H9 (cell line): Measurements from ENCODE around the gene FAM83E. TPM values are rescaled to one million over a fixed set of nuclear protein-coding genes. Genes with fewer than 3 reads are reported as not detected.

ENCODE experiments used
- DNase-seq: peaks from one replicate; pipeline ENCODE4 v3.0.0-alpha.2; 2017
- H2AFZ ChIP-seq: one replicate; pipeline ENCODE4 v1.6.1; 2013; ENCODE audit warnings: mild to moderate bottlenecking, low read length, control low read depth, moderate library complexity
- H2AK5ac ChIP-seq: 2 replicates; pipeline ENCODE4 v1.6.1; 2013; ENCODE audit warnings: low read length, control low read depth, mixed read lengths; ENCODE audit not compliant: insufficient read length
- H2BK120ac ChIP-seq: one replicate; pipeline ENCODE4 v1.6.1; 2013; ENCODE audit warnings: low read depth, mild to moderate bottlenecking, low read length, control low read depth, inconsistent platforms; ENCODE audit not compliant: poor library complexity, severe bottlenecking
- H2BK12ac ChIP-seq: 2 replicates; pipeline ENCODE4 v1.6.1; 2013; ENCODE audit warnings: low read length, control low read depth, mixed read lengths, low read depth; ENCODE audit not compliant: insufficient read length
- H2BK15ac ChIP-seq: 2 replicates; pipeline ENCODE4 v1.6.1; 2013; ENCODE audit warnings: low read depth, low read length, control low read depth
- H2BK20ac ChIP-seq: one replicate; pipeline ENCODE4 v1.6.1; 2013; ENCODE audit warnings: low read depth, mild to moderate bottlenecking, low read length, control low read depth, inconsistent platforms; ENCODE audit not compliant: poor library complexity, severe bottlenecking
- H2BK5ac ChIP-seq: 2 replicates; pipeline ENCODE4 v1.6.1; 2013; ENCODE audit warnings: low read length, control low read depth, mixed read lengths; ENCODE audit not compliant: insufficient read length
- H3K14ac ChIP-seq: 2 replicates; pipeline ENCODE4 v1.6.1; 2013; ENCODE audit warnings: low read length, control low read depth; ENCODE audit not compliant: insufficient read depth
- H3K18ac ChIP-seq: 2 replicates; pipeline ENCODE4 v1.6.1; 2013; ENCODE audit warnings: low read depth, mild to moderate bottlenecking, mixed read lengths, low read length, control low read depth; ENCODE audit not compliant: insufficient read length
- H3K23ac ChIP-seq: 2 replicates; pipeline ENCODE4 v1.6.1; 2013; ENCODE audit warnings: low read length, control low read depth, mixed read lengths, low read depth; ENCODE audit not compliant: insufficient read length
- H3K23me2 ChIP-seq: 2 replicates; pipeline ENCODE4 v1.6.1; 2013; ENCODE audit warnings: low read depth, mild to moderate bottlenecking, mixed read lengths, low read length, control low read depth; ENCODE audit not compliant: insufficient read length, poor library complexity, severe bottlenecking
- H3K27ac ChIP-seq: 2 replicates; pipeline ENCODE4 v1.5.1; 2013; ENCODE audit warnings: low read length, control low read depth, mixed read lengths, low read depth; ENCODE audit not compliant: insufficient read length
- H3K27me3 ChIP-seq: 2 replicates; pipeline ENCODE4 v1.6.1; 2013; ENCODE audit warnings: low read length, control low read depth, inconsistent platforms; ENCODE audit not compliant: insufficient read depth
- H3K4ac ChIP-seq: 2 replicates; pipeline ENCODE4 v1.6.1; 2013; ENCODE audit warnings: low read depth, mild to moderate bottlenecking, control low read depth, inconsistent platforms, low read length, moderate library complexity
- H3K4me1 ChIP-seq: 2 replicates; pipeline ENCODE4 v1.6.1; 2013; ENCODE audit warnings: low read length, control low read depth, inconsistent platforms; ENCODE audit not compliant: insufficient read depth
- H3K4me2 ChIP-seq: 2 replicates; pipeline ENCODE4 v1.6.1; 2013; ENCODE audit warnings: low read length, control low read depth, mixed read lengths; ENCODE audit not compliant: insufficient read length, insufficient read depth
- H3K56ac ChIP-seq: 2 replicates; pipeline ENCODE4 v1.6.1; 2013; ENCODE audit warnings: low read depth, mild to moderate bottlenecking, mixed read lengths, low read length, control low read depth; ENCODE audit not compliant: insufficient read length
- H3K79me1 ChIP-seq: 2 replicates; pipeline ENCODE4 v1.6.1; 2013; ENCODE audit warnings: low read depth, mild to moderate bottlenecking, moderate library complexity, low read length, control low read depth, inconsistent platforms; ENCODE audit not compliant: insufficient read depth, poor library complexity, severe bottlenecking
- H3K79me2 ChIP-seq: 2 replicates; pipeline ENCODE4 v1.6.1; 2013; ENCODE audit warnings: low read length, control low read depth, inconsistent platforms; ENCODE audit not compliant: insufficient read depth
- H3K9ac ChIP-seq: 2 replicates; pipeline ENCODE4 v1.6.1; 2013; ENCODE audit warnings: low read length, control low read depth, mixed read lengths; ENCODE audit not compliant: insufficient read length; ENCODE audit errors: extremely low read depth
- H3K9me3 ChIP-seq: one replicate; pipeline ENCODE4 v1.6.1; 2013; ENCODE audit warnings: low read depth, low read length, inconsistent platforms; ENCODE audit not compliant: control insufficient read depth
- H3T11ph ChIP-seq: one replicate; pipeline ENCODE4 v1.6.1; 2013; ENCODE audit warnings: mild to moderate bottlenecking, low read length, control low read depth, inconsistent platforms
- H4K20me1 ChIP-seq: one replicate; pipeline ENCODE4 v1.6.1; 2013; ENCODE audit not compliant: control insufficient read depth, insufficient read length, insufficient read depth
- H4K5ac ChIP-seq: 2 replicates; pipeline ENCODE4 v1.6.1; 2013; ENCODE audit warnings: low read depth, mild to moderate bottlenecking, mixed read lengths, low read length, control low read depth; ENCODE audit not compliant: insufficient read length
- H4K8ac ChIP-seq: replicated peaks from 2 replicates; pipeline ENCODE4 v1.6.1; 2013; ENCODE audit warnings: low read length, control low read depth, mixed read lengths, low read depth; ENCODE audit not compliant: insufficient read length
- H4K91ac ChIP-seq: 2 replicates; pipeline ENCODE4 v1.6.1; 2013; ENCODE audit warnings: low read depth, mild to moderate bottlenecking, moderate library complexity, mixed read lengths, low read length, control low read depth; ENCODE audit not compliant: insufficient read length
- H3K27ac Mint-ChIP-seq, 3 experiments: 2 replicates in 2 of 3; 3 replicates in 1 of 3; pipeline ENCODE4 v1.8.0; 2020 to 2021; ENCODE audit warnings: mixed read lengths in 3 of 3, mild to moderate bottlenecking in 1 of 3, moderate library complexity in 1 of 3
- H3K27me3 Mint-ChIP-seq: 2 replicates; pipeline ENCODE4 v1.8.0; 2021; ENCODE audit warnings: low read depth, mild to moderate bottlenecking, moderate library complexity, mixed read lengths
- H3K36me3 Mint-ChIP-seq, 3 experiments: 2 replicates in 2 of 3; 3 replicates in 1 of 3; pipeline ENCODE4 v1.8.0; 2020 to 2021; ENCODE audit warnings: low read depth in 3 of 3, mixed read lengths in 3 of 3; ENCODE audit not compliant: insufficient read depth in 1 of 3
- H3K4me1 Mint-ChIP-seq, 2 experiments: 2 replicates each; pipeline ENCODE4 v1.8.0; 2020; ENCODE audit warnings: mixed read lengths in 2 of 2
- H3K4me3 Mint-ChIP-seq, 2 experiments: 2 replicates in 1 of 2; 3 replicates in 1 of 2; pipeline ENCODE4 v1.8.0; 2020 to 2021; ENCODE audit warnings: mild to moderate bottlenecking in 2 of 2, mixed read lengths in 2 of 2, moderate library complexity in 1 of 2
- H3K9me3 Mint-ChIP-seq, 2 experiments: 2 replicates in 1 of 2; 3 replicates in 1 of 2; pipeline ENCODE4 v1.8.0; 2020; ENCODE audit warnings: mild to moderate bottlenecking in 2 of 2, mixed read lengths in 2 of 2, moderate library complexity in 1 of 2
- WGBS: extraction: QIAGEN DNeasy Blood & Tissue Kit; methylation state at CpG from one replicate; pipeline ENCODE4 v1.1.7; 2013; ENCODE audit warnings: missing lambda C conversion rate, low lambda C conversion rate, mixed read lengths; ENCODE audit not compliant: insufficient read length; ENCODE audit errors: extremely low coverage; 5-methylcytosine and 5-hydroxymethylcytosine counted together
- total RNA-seq: library from RNA; stranded (reverse); gene quantifications from 2 replicates; pipeline ENCODE4 v1.2.1, GENCODE V29; 2021
- TF ChIP-seq, protein P1 (sequence below): fragments of 200-600 bp; sonication (generic); conservative IDR thresholded peaks from 3 replicates; pipeline ENCODE4 v1.8.0; 2021; ENCODE audit warnings: antibody characterized with exemption, mild to moderate bottlenecking

FAM83E gene
- total RNA-seq, 1 experiment from 2014 or later, result 9.2 TPM

DNA sequence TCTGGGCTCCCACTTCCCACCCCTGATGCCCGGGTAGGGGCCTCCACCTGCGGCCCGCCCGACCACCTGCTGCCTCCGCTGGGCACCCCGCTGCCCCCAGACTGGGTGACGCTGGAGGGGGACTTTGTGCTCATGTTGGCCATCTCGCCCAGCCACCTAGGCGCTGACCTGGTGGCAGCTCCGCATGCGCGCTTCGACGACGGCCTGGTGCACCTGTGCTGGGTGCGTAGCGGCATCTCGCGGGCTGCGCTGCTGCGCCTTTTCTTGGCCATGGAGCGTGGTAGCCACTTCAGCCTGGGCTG, 14.4 kb upstream of the FAM83E start:
- Histone ChIP-seq H2BK12ac (no peak overlapping the region), H4K91ac (no peak overlapping the region), H3K23me2 (peaks cover 14% of the 10 kb centered on the region), H3K4me2 (peak overlapping the region; percentile 58), H4K20me1 (no peaks in the 10 kb centered on the region), H3K56ac (no peak overlapping the region), H3K9ac (no peak overlapping the region), H3K79me2 (peaks cover 4% of the 10 kb centered on the region; the same call in 1 of the 2 replicates), H2BK15ac (no peak overlapping the region), H3K27ac (no peak overlapping the region), H2AFZ (no peak overlapping the region), H2BK5ac (no peak overlapping the region), H3K79me1 (no peaks in the 10 kb centered on the region), H3T11ph (no peak overlapping the region), H3K23ac (no peak overlapping the region), H2BK20ac (no peak overlapping the region), H3K9me3 (no peaks in the 10 kb centered on the region), H2BK120ac (no peak overlapping the region), H3K27me3 (no peaks in the 10 kb centered on the region), H4K8ac (no peak overlapping the region), H3K14ac (no peak overlapping the region), H3K4ac (no peak overlapping the region), H3K4me1 (peaks cover 7% of the 10 kb centered on the region; the same call in 1 of the 2 replicates), H2AK5ac (no peak overlapping the region), H3K18ac (peak overlapping the region; percentile 71), H4K5ac (no peak overlapping the region)
- TF ChIP-seq, protein P1, sequence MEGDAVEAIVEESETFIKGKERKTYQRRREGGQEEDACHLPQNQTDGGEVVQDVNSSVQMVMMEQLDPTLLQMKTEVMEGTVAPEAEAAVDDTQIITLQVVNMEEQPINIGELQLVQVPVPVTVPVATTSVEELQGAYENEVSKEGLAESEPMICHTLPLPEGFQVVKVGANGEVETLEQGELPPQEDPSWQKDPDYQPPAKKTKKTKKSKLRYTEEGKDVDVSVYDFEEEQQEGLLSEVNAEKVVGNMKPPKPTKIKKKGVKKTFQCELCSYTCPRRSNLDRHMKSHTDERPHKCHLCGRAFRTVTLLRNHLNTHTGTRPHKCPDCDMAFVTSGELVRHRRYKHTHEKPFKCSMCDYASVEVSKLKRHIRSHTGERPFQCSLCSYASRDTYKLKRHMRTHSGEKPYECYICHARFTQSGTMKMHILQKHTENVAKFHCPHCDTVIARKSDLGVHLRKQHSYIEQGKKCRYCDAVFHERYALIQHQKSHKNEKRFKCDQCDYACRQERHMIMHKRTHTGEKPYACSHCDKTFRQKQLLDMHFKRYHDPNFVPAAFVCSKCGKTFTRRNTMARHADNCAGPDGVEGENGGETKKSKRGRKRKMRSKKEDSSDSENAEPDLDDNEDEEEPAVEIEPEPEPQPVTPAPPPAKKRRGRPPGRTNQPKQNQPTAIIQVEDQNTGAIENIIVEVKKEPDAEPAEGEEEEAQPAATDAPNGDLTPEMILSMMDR, result no peak
- WGBS, result no CpG with 5 or more reads among the region's 22 CpGs
- H3K4me3 Mint-ChIP-seq, result peak overlapping the region in 1 of 2 experiments; percentile 82; a peak in 1 of 5 replicates
- no peaks in the 10 kb centered on the region; a peak in 1 of 5 replicates for H3K9me3 Mint-ChIP-seq
- H3K4me1 Mint-ChIP-seq, result peaks cover 29 to 48% of the 10 kb centered on the region in 2 experiments
- DNase-seq, result no peak
- peaks cover 5 to 28% (median 19%) of the 10 kb centered on the region in 3 experiments for H3K36me3 Mint-ChIP-seq
- no peaks in the 10 kb centered on the region for H3K27me3 Mint-ChIP-seq
- no peak overlapping the region; a peak in 1 of 7 replicates for H3K27ac Mint-ChIP-seq
